GM12875 (cell line): Measurements from ENCODE around the gene ZNF618.

Experiments used
- H3K4me3 ChIP-seq: one replicate; pipeline ENCODE4 v1.5.1; 2011; ENCODE audit warnings: low read depth, low read length, control low read depth
- CTCF ChIP-seq: IDR thresholded peaks from 2 replicates; pipeline ENCODE4 v1.5.1; 2011; ENCODE audit warnings: low read depth, mild to moderate bottlenecking, control low read depth, inconsistent platforms, low read length, moderate library complexity, borderline replicate concordance; ENCODE audit not compliant: insufficient read depth

ZNF618 gene

GRCh38 chr9:113969343-113969742, 93.2 kb downstream of the ZNF618 start:
- no peak overlapping the region for H3K4me3 ChIP-seq
- TF ChIP-seq CTCF: no peak

- H3K4me3 ChIP-seq: no peak overlapping the region
- no peak for TF ChIP-seq CTCF
Observed at GRCh38 chr9:113973226-113973625, 97.1 kb downstream of the ZNF618 start.

GRCh38 chr9:113973963-113974413, 97.9 kb downstream of the ZNF618 start:
- no peak for TF ChIP-seq CTCF
- H3K4me3 ChIP-seq: no peak overlapping the region

GRCh38 chr9:113976915-113977314, 100.8 kb downstream of the ZNF618 start:
- no peak overlapping the region for H3K4me3 ChIP-seq
- TF ChIP-seq CTCF: no peak

- TF ChIP-seq CTCF: no peak
- no peak overlapping the region for H3K4me3 ChIP-seq
Observed at GRCh38 chr9:113978725-113979342, 102.7 kb downstream of the ZNF618 start.

- H3K4me3 ChIP-seq: no peak overlapping the region
- no peak for TF ChIP-seq CTCF
Observed at GRCh38 chr9:113979343-113980127, 103.4 kb downstream of the ZNF618 start.
